Tibial nerve (tissue), 4 donors: ENCODE measurements around the gene AP2A1.

Experiments
- CTCF ChIP-seq, 5 experiments: fragments of 200-600 bp in 3 of 5; fragments of 450-650 bp in 2 of 5; sonication (generic) in 3 of 5; IDR thresholded peaks; one replicate each; pipeline ENCODE4 v1.5.1; 2016 to 2019; ENCODE audit warnings: antibody characterized with exemption in 5 of 5, mild to moderate bottlenecking in 3 of 5, moderate library complexity in 2 of 5
- EP300 ChIP-seq, 2 donors: sonication (generic); formaldehyde crosslinking; IDR thresholded peaks; one replicate each; pipeline ENCODE4 v1.6.1; 2017; ENCODE audit warnings: antibody characterized with exemption in 2 of 2, mild to moderate bottlenecking in 1 of 2
- POLR2A ChIP-seq, 2 donors: fragments of 450-650 bp; IDR thresholded peaks; one replicate each; pipeline ENCODE4 v1.6.1; 2017; ENCODE audit warnings: antibody characterized with exemption in 2 of 2, mild to moderate bottlenecking in 2 of 2, moderate library complexity in 2 of 2

- TF ChIP-seq CTCF (IDR thresholded peaks at IDR 0.05), result no peak
- TF ChIP-seq POLR2A (IDR thresholded peaks at IDR 0.05), result no peak
- no peak for TF ChIP-seq EP300 (IDR thresholded peaks at IDR 0.05)
These were observed 64.8 kb downstream of the AP2A1 start for GRCh38 chr19:49831592-49831991.
